ENCODE measurements around the gene CDK14. TPM values are rescaled to one million over a fixed set of nuclear protein-coding genes. Genes with fewer than 3 reads are reported as not detected.

The CDK14 gene
- polyA plus RNA-seq, 3 donors: 28.6 to 35.1 (median 33.7) TPM

DNA sequence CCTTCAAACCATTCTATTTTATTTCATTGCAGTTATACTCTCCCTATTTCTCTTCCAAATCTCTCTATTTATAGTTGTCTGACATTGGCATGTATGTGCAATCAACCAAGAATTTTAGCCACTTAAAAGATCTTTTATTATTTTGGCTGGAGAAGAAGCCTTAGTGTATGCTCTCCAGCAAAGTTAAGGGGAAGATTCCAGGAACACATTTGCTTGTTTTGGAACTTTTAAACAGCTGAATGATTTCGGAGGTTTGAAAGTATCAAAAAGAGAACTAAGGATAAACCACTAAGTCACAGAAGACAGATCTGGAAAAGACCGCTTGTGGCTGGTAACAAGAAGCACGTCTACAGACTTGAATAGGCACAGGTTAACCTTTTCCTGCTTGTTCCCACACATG lies 485.9 kb downstream of the CDK14 start:
- no peak for DNase-seq (ENCODE audit: extremely low read depth in 1 of 11, low read depth in 9 of 11, low spot score in 4 of 11)

DNA sequence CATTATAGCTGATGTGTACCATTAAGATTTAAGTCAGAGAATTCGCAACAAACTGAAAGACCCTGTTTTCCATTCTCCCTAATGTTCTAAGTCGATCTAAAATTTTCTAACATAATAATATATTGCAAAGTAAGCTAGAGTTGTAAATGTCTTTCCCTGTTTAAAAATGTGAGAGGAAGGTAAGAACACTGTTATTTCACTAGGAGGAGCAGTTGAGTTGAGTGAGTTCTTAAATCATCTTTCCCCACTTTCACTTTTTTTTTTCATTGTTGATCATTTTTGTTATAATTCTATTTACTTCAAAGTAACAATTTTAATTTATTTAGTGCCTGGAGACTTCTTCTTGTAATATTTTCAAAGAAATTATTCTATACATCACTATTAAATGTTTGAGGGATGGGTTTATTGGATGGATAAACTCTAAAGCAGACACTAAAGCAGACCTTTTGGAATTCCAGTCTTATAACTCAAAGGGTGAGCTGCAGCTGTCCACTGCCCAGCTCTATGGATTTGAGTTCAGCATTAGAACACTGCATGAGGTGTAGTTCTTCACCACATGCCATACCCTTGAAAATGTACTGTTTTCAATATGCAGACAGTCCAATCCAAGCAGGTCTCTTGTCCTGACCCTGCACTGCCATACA lies 486.9 kb downstream of the CDK14 start:
- no peak for DNase-seq (ENCODE audit: extremely low read depth in 1 of 11, low read depth in 9 of 11, low spot score in 4 of 11)

DNA sequence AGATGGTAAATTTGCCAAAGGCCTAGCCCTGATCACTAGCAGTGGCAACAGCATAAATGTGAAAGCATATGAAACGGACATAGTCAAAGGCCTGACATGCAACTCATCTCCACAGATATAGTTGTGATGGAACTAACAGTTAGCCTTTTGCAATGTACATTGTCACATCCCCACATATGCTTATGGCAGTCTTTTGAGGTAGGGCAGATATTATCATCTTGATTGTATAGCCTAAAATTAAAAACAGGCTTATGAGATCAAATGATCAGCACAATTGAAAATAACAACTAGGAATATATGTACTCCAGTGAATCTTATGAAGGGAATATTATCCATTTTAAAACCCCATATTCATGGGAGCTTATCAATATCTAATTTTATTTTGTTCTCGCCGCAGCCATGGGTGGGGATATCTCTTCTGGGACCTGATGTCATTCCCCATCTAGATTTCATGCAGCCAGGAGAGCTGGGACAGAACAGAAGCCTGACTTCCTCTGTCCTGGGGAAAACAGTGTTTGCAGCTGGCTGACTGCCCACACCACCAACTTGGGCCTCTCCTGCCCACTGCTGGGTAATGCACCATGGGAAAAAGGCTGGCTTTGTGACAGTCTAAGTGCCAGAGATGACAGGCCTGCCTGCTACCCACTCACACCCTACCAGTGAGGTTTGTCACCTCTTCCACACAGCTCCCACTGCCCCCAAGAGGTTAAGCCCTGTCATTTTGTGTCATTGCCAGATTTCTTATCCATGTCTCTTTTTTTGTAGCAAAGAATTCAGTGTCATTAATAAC lies 487.9 kb downstream of the CDK14 start:
- no peak for DNase-seq (ENCODE audit: extremely low read depth in 1 of 11, low read depth in 9 of 11, low spot score in 4 of 11)

DNA sequence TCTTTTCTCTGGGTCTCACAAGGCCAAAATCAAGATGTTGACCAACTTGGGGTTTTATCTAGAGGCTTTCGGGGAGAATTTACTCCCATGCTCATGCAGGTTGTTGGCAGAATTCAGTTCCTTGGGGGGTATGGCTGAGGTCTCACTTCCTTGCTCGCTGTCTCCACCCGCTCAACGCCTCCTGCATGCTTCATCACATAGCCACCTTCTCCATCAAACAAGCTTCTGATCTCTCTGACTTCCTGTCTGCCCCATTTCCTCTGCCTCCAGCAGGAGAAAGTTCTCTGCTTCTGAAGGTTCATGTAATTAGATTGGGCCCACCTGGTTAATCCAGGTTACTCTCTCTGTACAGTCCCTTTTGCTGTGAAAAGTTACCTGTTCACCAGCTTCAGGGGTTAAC lies 489.1 kb downstream of the CDK14 start:
- DNase-seq (ENCODE audit: extremely low read depth in 1 of 11, low read depth in 9 of 11, low spot score in 4 of 11): no peak

DNA sequence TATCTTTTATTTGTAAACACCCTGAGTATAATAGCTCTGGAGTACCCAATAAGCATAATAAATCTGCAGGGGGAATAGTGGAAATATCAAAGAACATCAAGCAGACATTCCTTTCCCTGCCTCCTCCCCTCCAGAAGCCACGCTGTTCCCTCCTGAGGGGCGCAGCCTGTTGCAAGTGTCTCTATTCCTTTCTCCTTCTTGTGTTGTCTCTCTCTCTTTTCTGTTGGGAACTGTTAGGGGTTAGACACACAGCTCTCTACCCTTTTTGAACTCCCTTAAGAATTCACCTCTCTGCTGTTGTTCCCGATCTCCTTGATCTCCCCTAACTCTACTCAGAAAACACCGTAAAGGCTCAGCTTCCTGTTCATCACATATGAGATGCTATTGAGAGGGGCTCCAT lies 490.1 kb downstream of the CDK14 start:
- no peak for DNase-seq (ENCODE audit: extremely low read depth in 1 of 11, low read depth in 9 of 11, low spot score in 4 of 11)

DNA sequence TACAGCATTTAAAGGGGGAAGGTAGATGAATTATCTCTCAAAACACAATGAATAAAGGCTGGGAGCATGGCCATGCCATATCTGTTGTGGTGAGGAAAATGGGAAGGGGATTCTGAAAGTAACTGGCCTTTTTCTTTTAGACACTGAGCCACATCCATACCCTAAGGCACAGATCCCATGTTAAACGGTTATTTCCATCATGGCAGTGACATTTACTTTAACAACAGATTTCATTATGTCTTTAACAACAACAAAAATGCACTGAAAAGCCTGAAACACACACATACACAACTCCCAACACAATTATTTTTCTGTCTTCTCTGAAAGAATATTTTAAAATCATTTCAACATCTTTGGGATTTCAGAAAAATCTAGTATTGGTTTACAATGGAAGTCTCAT lies 492.0 kb downstream of the CDK14 start:
- no peak for DNase-seq (ENCODE audit: extremely low read depth in 1 of 11, low read depth in 9 of 11, low spot score in 4 of 11)

DNA sequence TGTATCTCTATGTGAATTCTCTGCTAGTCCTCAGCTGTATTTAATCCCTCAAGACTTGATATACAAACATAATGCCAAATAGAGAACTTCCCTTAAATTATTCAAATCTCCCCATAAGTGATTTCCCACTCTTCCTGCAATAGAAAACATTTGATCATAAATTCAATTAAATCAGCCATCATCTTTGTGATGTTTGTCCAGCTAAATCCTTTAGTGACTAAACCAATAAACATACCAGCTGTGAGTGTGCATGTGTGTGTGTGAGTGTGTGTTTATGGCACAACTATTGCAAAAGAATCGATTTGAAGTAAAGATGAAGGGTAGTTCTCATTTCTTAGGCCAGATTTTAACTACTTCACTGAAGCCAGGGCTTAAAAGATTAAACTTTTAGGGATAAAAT lies 492.6 kb downstream of the CDK14 start:
- DNase-seq (ENCODE audit: extremely low read depth in 1 of 11, low read depth in 9 of 11, low spot score in 4 of 11): no peak

DNA sequence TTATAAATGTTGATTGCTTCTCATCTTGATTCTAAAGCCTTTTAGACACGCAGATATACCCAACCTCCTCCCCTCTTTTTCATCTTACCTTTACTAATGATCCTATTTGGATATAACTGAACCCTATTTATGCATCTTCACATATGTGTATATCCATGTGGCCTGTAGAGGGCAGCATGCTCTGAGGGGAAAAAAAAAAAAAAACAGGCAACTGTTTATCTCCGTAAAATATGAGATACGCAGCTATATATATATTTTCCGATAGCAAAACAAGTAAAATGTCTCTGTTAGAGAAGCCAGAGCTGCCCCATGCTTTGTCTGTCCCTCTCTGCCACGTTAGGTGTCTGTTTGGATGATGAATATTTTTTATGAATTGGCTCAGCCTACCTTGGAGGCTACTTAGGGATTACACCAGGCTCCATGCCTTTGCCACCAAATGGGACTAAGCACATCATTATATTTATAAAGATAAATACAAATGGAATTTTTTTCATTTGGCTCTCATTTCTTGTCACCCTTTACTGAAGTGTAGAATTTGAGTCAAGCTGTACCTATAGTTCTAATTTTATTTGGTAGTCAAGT lies 493.4 kb downstream of the CDK14 start:
- DNase-seq (ENCODE audit: extremely low read depth in 1 of 11, low read depth in 9 of 11, low spot score in 4 of 11): peak in 3 of 11 donors; percentile 29 to 59 (median 46)

DNA sequence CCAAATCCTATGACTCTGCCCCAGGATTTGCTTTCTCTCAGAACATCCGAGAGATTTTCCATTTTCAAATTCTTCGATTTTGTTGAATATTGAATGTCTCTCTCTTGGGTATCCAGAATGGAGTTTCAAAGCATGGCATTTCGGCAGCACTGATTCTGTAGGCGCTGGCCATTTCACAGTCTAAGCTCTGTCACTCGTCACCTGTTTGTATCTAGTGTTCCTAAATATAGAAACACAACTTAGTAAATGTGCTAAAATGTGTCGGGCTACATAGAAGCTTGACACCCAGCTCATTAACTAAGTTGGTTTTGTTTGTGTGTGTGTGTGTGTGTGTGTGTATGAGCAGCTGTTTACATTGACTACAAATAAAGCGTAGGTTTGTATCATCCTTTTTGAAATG lies 494.6 kb downstream of the CDK14 start:
- no peak for DNase-seq (ENCODE audit: extremely low read depth in 1 of 11, low read depth in 9 of 11, low spot score in 4 of 11)

DNA sequence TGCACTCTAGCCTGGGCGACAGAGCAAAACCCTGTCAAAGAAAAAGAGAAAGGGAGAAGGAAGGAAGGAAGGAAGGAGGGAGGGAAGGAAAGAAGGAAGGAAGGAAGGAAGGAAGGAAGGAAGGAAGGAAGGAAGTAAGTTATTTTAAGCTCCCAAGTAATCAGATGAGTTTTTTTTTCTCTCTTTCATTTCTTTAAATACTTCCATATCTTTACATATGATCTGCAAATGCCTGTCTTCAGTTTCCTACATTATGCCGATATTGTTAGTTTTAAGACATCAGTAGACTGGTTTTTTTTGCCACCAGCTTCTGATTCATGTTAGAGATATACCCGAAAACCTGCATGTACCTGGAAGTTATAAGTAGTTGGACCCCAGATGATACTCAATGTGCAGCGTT lies 495.5 kb downstream of the CDK14 start:
- DNase-seq (ENCODE audit: extremely low read depth in 1 of 11, low read depth in 9 of 11, low spot score in 4 of 11): no peak

DNA sequence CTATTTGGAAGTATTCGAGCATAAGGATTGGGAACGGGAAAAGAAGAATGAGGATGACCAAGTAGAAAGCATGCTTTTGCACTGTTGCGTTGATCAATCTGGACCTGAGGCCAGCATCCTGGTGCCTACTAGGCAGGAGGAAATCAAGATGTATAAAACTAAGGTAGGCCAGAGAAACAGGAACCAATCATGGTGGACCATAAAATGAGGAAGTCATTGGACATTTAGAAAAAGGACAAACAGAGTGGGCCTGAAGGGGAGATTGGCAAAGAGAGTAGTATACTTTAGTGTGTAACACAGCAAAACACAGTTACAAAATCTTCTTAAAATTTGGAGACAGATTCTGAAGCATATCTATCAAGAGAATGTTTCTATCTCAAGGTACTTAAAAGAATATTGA lies 497.1 kb downstream of the CDK14 start:
- no peak for DNase-seq (ENCODE audit: extremely low read depth in 1 of 11, low read depth in 9 of 11, low spot score in 4 of 11)

DNA sequence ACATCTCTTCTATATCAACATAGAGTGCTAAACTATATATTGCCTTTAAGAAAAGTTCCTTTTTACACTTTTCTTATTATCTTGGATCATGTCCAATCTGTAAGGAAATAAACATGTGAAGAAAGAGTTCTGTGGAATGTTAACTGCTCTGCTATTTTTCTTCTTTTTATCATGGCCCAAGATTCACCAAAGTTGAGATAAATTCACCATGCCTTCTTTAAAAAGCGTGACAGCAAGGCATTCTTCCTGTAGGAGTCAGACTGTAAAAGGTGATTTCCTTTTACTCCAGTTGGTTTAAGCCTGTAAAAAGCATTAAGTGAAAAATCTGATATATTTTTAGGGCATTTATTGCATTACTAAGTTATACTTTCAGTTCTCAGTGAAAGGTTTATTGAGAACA lies 502.4 kb downstream of the CDK14 start:
- DNase-seq (ENCODE audit: extremely low read depth in 1 of 11, low read depth in 9 of 11, low spot score in 4 of 11): no peak

DNA sequence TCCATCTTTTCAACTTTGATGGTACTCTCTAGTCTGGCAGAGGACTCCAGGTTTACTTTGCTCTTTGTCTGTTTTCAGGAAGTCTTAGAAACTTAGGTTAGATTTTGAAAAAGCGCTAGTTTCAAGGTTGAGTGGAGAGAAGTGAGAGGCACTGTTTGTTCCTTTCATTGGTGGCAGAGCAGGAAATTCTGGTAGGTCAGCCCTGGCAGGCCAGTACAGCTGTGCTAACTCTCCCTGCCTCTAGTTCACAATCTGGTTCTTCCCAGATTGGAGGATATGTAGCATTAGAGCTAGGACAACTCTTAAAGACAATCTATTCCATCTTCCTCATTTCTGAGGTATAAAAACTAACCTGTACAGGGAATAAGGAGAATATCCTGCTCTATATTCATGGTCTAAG lies 507.2 kb downstream of the CDK14 start:
- no peak for DNase-seq (ENCODE audit: extremely low read depth in 1 of 11, low read depth in 9 of 11, low spot score in 4 of 11)

DNA sequence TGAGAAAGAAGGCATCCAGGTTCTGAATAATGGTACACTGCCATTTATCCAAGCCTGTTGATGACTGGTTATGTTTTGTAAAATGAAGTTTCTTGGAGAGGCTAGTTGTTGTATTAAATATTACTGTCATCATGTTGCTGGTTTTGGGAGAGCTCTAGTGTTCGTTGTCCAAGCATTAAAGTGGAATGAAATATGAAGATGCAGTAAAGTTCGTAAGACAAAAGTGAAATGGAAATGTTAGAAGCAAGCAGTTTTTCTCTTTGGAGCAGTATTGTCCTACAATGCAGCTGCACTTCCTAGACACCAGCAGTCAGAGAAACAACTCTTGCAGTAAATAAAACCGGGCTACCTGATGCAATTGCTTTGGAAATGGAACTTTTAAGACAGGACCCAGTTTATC lies 511.3 kb downstream of the CDK14 start:
- DNase-seq (ENCODE audit: extremely low read depth in 1 of 11, low read depth in 9 of 11, low spot score in 4 of 11): no peak

DNA sequence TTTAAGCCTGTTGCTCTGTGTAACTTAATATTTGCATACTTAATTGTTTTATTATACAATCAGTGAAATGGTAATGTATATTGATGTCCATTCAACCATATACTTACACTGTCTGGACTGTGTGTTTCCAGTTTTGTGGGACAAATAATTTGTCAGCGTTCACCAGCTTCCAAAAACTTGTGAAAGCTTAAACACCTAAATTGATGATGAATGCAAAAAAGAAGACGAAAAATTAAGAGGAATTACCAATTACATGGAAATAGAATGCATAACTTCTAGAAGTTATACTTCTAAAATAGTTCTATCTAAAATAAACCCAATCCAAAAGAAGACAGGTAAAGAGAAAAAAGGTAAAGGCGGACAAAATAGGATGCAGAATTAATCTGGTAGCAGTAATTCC lies 513.1 kb downstream of the CDK14 start:
- no peak for DNase-seq (ENCODE audit: extremely low read depth in 1 of 11, low read depth in 9 of 11, low spot score in 4 of 11)

DNA sequence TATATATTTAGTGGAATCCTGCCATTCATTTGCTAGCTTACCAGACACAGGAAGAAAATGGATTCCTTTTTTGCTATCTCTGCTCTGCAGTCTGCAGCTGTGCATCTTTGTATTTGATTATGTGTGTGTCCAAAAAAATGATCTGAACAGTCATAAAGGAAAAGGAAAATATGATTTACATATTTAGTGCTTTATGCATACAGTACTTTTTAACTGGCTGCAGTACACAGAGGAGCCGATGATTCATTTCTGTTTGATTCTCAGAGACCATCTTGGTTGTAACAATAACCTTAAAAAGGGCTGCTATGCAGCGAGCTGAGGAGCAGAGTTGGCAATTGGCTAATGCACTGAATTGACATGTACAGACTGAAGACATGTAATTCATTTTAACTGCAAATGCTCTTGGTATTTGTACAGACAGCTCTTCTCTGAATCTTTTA lies 516.8 kb downstream of the CDK14 start:
- DNase-seq (ENCODE audit: extremely low read depth in 1 of 11, low read depth in 9 of 11, low spot score in 4 of 11): no peak

DNA sequence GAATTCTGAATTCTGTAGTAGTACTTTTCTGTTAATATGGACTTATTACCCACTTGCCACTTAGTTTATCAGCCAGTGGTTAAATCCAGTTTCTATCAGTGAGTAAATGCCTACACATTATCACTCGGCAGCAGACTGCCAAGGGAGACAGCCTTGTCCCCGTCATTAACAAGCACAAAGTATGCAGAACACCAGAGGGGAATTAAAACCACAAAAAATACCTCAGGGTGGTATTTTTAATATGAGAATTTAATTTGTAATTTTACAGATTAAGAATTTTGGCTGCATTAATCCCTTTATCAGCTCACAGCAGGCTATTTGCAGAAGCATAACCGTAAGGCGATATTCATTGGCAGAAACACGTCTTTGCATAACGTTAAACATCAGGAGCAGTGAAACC lies 518.1 kb downstream of the CDK14 start:
- no peak for DNase-seq (ENCODE audit: extremely low read depth in 1 of 11, low read depth in 9 of 11, low spot score in 4 of 11)

DNA sequence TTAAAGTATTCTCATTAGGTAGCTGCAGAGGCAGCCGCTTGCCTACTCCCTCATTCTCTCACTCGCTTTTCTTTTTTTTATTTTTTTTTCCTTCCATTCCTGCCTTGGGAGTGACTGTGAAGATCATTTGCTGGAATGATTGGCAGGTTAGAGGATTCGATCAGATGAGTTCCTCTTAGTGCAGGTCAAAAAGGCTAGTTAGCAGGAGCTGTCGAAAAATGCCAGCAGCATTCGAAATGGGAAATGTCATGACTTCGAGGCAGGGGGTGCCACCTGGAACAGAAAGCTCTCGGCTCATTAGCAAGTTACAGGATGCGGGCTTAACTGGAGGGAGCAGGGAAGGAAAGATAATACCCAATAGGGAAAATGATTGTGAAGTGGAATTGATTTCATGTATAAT lies 530.6 kb downstream of the CDK14 start:
- no peak for DNase-seq (ENCODE audit: extremely low read depth in 1 of 11, low read depth in 9 of 11, low spot score in 4 of 11)

DNA sequence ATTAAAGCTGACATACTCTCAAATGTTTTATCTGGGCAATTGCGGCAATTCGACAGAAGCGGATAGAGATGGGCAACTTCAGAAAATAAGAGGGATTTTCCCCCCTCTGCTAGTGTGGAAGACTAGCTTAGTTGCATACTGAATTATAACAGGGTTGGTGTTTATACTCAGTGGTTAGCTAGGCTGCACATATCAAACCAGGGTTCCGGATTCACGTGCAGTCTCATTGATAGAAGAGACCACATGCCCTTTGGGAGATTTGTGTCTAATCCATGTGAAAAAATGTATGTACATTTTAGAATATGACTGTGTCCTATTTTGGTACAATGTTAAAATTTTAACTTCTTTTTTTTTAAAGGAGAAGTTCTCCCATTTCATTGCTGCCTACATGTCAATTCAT lies 531.2 kb downstream of the CDK14 start:
- DNase-seq (ENCODE audit: extremely low read depth in 1 of 11, low read depth in 9 of 11, low spot score in 4 of 11): no peak

DNA sequence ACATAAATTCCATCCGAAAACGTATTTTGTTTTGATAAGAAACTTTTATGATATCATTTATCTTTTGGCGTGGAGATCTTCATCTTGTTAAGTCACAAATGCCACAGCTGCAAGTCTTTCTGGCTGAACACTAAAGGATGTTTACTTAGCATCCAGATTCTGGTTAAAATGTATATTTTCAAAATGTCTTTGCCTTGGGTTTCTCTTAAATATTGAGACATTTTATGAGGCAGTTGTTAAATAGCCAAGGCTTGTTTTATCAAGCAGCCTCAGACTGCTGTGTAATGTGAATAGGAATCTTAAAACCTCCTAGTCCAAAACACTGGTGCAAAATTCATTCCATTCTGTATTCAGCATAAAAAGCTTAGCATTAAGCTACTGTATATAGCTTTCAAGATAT lies 531.8 kb downstream of the CDK14 start:
- DNase-seq (ENCODE audit: extremely low read depth in 1 of 11, low read depth in 9 of 11, low spot score in 4 of 11): peak in 4 of 11 donors; percentile 26 to 57 (median 46)
